Heart left ventricle (tissue), 13 donors: ENCODE results near the gene GLMP.

ENCODE experiments used
- POLR2A ChIP-seq, 2 donors: fragments of 450-650 bp; IDR thresholded peaks; one replicate each; pipeline ENCODE4 v1.6.1; 2017; ENCODE audit warnings: antibody characterized with exemption in 2 of 2, mild to moderate bottlenecking in 2 of 2, moderate library complexity in 2 of 2
- TF ChIP-seq, protein P1 (sequence below), 12 donors: fragments of 200-600 bp; sonication (generic) in 4 of 12; IDR thresholded peaks; one replicate each; pipeline versions ENCODE4 v1.5.0 to v1.8.0; 2018 to 2022; ENCODE audit warnings: antibody characterized with exemption in 12 of 12, mild to moderate bottlenecking in 5 of 12
- donor health status: ischemic (EF 13 %, LVEDD 7.1; RV severe dilation, severe dysfunction).
- donor health status: DM: no; HTN: yes; CAD: no.
- donor health status: DM: no; HTN: no; CAD: no.
- donor health status: ischemic (EF 25% LVEDD 6.9; RV normal size, moderate dysfunction).
- donor health status: ischemic (EF 25% LVEDD 5.7; RV mildly dilated, moderate dysfunction).
- donor health status: ischemic (EF 35%, LVEDD 5.7; RV mildly dilated, moderate dysfunction).
- donor health status: nonischemic (EF 11% LVEDD 7.7; RV severe dilation, severe dysfunction).
- donor health status: DM: yes; HTN: yes; CAD: no.
- donor health status: PGD.
- donor health status: ischemic (EF 29% LVEDD 5.4; RV normal size, mild dysfunction).
- donor health status: nonischemic (EF 23%, LVEDD 6.1; RV moderate dilation, normal function).

DNA sequence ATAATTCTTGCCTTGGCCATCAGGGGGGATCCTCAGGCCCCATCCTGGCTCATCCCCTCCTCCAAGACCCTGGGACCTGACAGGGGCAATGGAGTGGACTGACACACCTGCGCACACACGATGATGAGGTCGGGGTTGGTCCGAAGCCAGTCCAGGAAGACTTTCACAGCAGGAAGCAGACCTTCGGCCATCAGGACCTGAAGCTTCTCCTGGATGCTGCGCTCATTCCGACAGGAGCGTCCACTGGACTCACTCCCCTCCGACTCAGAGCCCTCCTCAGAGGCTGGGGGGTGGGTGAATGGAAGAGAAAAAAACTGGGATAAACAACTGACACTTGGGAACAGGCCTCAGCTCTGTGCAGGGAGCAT is 32.2 kb downstream of the GLMP start:
- TF ChIP-seq, protein P1, sequence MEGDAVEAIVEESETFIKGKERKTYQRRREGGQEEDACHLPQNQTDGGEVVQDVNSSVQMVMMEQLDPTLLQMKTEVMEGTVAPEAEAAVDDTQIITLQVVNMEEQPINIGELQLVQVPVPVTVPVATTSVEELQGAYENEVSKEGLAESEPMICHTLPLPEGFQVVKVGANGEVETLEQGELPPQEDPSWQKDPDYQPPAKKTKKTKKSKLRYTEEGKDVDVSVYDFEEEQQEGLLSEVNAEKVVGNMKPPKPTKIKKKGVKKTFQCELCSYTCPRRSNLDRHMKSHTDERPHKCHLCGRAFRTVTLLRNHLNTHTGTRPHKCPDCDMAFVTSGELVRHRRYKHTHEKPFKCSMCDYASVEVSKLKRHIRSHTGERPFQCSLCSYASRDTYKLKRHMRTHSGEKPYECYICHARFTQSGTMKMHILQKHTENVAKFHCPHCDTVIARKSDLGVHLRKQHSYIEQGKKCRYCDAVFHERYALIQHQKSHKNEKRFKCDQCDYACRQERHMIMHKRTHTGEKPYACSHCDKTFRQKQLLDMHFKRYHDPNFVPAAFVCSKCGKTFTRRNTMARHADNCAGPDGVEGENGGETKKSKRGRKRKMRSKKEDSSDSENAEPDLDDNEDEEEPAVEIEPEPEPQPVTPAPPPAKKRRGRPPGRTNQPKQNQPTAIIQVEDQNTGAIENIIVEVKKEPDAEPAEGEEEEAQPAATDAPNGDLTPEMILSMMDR (IDR thresholded peaks at IDR 0.05) = no peak
- no peak for TF ChIP-seq POLR2A (IDR thresholded peaks at IDR 0.05)
